ENCODE data around the gene RNF214.
A peak's percentile ranks its signal among the peaks of the same experiment; 100 is the strongest.

Gene RNF214

DNA sequence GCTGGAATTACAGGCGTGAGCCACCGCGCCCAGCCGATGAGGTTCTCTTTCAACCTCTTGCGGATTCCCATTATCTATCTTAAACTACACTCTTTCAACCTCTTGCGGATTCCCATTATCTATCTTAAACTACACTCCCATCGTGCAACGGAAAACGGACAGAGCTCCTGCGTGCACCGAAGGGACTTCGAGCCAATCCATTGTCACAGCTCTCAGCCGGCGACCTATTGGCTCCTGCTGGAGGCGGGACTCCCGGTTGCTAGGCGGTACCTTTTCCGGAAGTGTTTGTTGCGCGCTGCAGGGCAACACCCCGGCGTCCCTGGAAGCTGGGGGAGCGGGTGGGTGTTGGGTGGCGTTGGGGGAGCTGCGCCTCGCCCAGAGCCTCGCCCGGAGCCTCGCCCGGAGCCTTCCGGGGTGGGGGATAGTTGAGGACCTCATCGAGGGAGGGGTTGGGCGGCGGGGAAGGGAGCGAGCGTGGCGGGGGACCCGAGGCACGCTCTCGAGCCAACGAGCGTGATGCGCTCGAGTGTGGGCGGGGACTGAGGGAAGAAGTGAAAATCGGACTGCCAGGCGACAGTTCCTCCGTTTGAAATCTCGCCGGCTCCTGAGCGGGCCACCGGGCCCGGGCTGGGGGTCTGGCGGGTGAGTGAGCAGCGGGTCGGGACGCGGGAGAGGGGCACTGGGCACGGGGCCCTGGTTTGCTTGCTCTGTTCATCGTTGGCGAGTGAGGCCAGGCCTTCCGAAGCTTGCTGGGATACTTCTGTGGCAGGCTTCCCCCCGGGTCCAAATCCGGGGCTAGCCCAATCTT is 95.3 kb downstream of the RNF214 start, which contains the start of gene CEP164:
Gene CEP164, plus strand, starts transcription at position 288 of the 808 bp plus-strand sequence. CDS start 10,733 bp downstream, outside the sequence.
- DNase-seq: peak; percentile 93
- in situ Hi-C loops (cut with HindIII; ENCODE audit: low pct_ligation_motif_present, low pct_unique_long_range_greater_than_20kb, low sequenced_read_pairs): no loop called here

- DNase-seq: peak; percentile 33
- in situ Hi-C loops (cut with HindIII; ENCODE audit: low pct_ligation_motif_present, low pct_unique_long_range_greater_than_20kb, low sequenced_read_pairs): no loop called here
Observed at GRCh38 chr11:117328375-117329010, 96.0 kb downstream of the RNF214 start.

- in situ Hi-C loops (cut with HindIII; ENCODE audit: low pct_ligation_motif_present, low pct_unique_long_range_greater_than_20kb, low sequenced_read_pairs): no loop called here
- no peak for DNase-seq
Observed at GRCh38 chr11:117332843-117333242, 100.4 kb downstream of the RNF214 start.

GRCh38 chr11:117333917-117334316 is 101.4 kb downstream of the RNF214 start:
- in situ Hi-C loops (cut with HindIII; ENCODE audit: low pct_ligation_motif_present, low pct_unique_long_range_greater_than_20kb, low sequenced_read_pairs): no loop called here

DNA sequence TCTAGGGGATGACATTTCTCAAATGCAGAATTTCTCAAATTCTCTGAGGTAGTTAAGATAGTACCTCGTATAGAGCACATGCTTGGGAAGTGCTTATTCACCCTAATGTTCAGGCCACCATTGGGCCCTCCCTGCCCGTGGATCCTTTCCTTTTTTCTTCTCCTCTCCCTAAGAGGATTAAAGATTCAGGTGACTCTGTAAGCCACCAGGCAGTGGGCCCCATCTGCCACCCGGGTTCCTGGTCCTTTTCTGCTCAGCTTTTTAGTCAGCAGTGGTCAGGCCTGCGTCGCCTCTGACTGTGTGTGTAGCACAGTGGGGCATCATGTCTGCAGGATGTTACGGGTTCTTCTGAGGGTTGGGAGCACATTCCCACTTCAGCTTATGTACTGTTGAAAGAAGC is 102.4 kb downstream of the RNF214 start:
- no peak for DNase-seq

More at GRCh38 chr11:117333917-117334316, 101.4 kb downstream of the RNF214 start:
- DNase-seq: no peak

DNA sequence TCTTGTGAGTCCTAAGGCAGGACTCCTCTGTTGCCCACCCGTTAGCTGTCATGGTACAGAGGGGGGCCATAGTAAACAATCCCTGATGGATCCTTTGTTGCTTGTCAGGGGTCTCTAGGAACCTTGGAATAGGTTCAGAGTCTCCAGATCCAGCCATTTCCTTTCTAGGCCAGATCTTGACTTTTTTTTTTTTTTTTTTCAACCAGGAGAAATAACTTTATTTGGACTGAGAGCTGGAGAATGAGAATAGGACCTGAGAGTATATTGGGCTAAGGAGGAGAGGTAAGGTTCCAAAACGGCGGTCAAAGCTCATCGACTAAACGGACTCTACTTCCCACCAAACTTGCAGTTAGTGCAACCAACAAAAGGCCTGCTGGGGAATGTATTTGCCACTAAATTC is 102.9 kb downstream of the RNF214 start:
- no peak for DNase-seq
- in situ Hi-C loops (cut with HindIII; ENCODE audit: low pct_ligation_motif_present, low pct_unique_long_range_greater_than_20kb, low sequenced_read_pairs): no loop called here

More for the DNA sequence above, 102.4 kb downstream of the RNF214 start:
- in situ Hi-C loops (cut with HindIII; ENCODE audit: low pct_ligation_motif_present, low pct_unique_long_range_greater_than_20kb, low sequenced_read_pairs): no loop called here
